ENCODE results near the gene RRP8.

DNA sequence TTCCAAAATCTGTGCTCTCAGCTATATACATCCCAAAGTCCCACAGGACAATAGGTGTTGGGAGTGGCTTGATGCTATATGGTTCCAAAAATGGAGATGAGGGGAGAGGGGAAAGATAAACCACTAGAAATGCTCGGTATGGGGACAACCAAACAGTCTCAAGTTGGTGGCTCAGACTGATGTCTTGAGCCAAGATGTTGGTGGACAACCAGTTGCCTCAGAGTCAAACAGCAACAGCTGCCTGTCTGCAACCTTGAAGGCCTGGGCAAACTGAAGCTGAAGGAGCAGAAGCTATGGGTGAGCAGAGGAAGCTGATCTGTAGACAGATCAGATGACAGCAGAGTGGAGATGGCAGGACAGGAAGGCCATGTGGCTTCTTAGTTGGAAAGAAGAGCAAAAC is 4.0 kb downstream of the RRP8 start:
- TF ChIP-seq POLR2A (IDR thresholded peaks at IDR 0.05; ENCODE audit: low read depth, low read length) (no peak), TAF1 (IDR thresholded peaks at IDR 0.05; ENCODE audit: borderline replicate concordance, low read depth, low read length) (no peak), POLR2AphosphoS5 (IDR thresholded peaks at IDR 0.05; ENCODE audit: low read depth, low read length) (no peak)
